Activated naive CD4-positive, alpha-beta T cell treated with anti-CD3 and anti-CD28 coated beads, Interleukin-2, amount 50 U/mL, for 72 hours (primary cell): ENCODE results near the gene TMEM8B. TPM values are rescaled to one million over a fixed set of nuclear protein-coding genes. Genes with fewer than 3 reads are reported as not detected.

Experiments
- ATAC-seq, 2 donors: fragments of 150-1000 bp; cut with Tn5 transposase; 2 replicates each; pipeline ENCODE4 v1.10.0; 2021; ENCODE audit warnings: mild to moderate bottlenecking in 2 of 2, moderate library complexity in 2 of 2
- DNase-seq, 2 donors: peaks; one replicate each; pipeline ENCODE4 v3.0.0; 2021 to 2022; ENCODE audit warnings: low spot score in 2 of 2
- H3K27ac Mint-ChIP-seq, 2 donors: one replicate each; pipeline ENCODE4 v1.8.0; 2022; ENCODE audit warnings: mild to moderate bottlenecking in 2 of 2, mixed read lengths in 2 of 2
- H3K36me3 Mint-ChIP-seq, 2 donors: one replicate each; pipeline ENCODE4 v1.8.0; 2022; ENCODE audit warnings: mixed read lengths in 2 of 2
- H3K9me3 Mint-ChIP-seq, 2 donors: one replicate each; pipeline ENCODE4 v1.8.0; 2022; ENCODE audit warnings: mixed read lengths in 2 of 2
- total RNA-seq, 2 donors: library from RNA; stranded (reverse); gene quantifications; one replicate each; pipeline ENCODE4 v1.2.3, GENCODE V29; 2022

TMEM8B gene
- total RNA-seq, 2 donors from 2014 or later: 4.0 to 11.2 TPM

- DNase-seq (no peak), ATAC-seq (no peak)
- peak overlapping the region in 1 of 2 donors; percentile 76 for H3K27ac Mint-ChIP-seq
- no peaks in the 10 kb centered on the region for H3K36me3 Mint-ChIP-seq
- no peaks in the 10 kb centered on the region for H3K9me3 Mint-ChIP-seq
Observed at GRCh38 chr9:35827486-35827885, 1.5 kb upstream of the TMEM8B start.

- DNase-seq (no peak), ATAC-seq (no peak)
- Mint-ChIP-seq H3K27ac (peak within 1 kb of the TSS; percentile 76 to 93), H3K9me3 (no peaks in the 10 kb centered on the region), H3K36me3 (no peaks in the 10 kb centered on the region)
Observed at GRCh38 chr9:35828716-35829083, 328 bp upstream of the TMEM8B start, which contains the start of gene FAM221B. Gene FAM221B, minus strand, starts transcription at chr9:35828732. Its CDS starts 2,571 bp downstream, at chr9:35826161.

- Mint-ChIP-seq H3K36me3 (no peaks in the 10 kb centered on the region), H3K27ac (peak overlapping the region; percentile 72 to 84), H3K9me3 (no peaks in the 10 kb centered on the region)
- DNase-seq (no peak), ATAC-seq (no peak)
Observed at GRCh38 chr9:35829764-35830096, 702 bp downstream of the TMEM8B start.

GRCh38 chr9:35831040-35831439, 2.0 kb downstream of the TMEM8B start:
- no peaks in the 10 kb centered on the region for H3K36me3 Mint-ChIP-seq
- no peak for ATAC-seq
- no peak for DNase-seq
- no peaks in the 10 kb centered on the region for H3K9me3 Mint-ChIP-seq
- no peak overlapping the region for H3K27ac Mint-ChIP-seq

GRCh38 chr9:35832814-35833213, 3.8 kb downstream of the TMEM8B start:
- H3K9me3 Mint-ChIP-seq: no peaks in the 10 kb centered on the region
- no peak overlapping the region for H3K27ac Mint-ChIP-seq
- no peaks in the 10 kb centered on the region for H3K36me3 Mint-ChIP-seq
- no peak for ATAC-seq
- DNase-seq: no peak

GRCh38 chr9:35834260-35835215, 5.5 kb downstream of the TMEM8B start:
- DNase-seq (no peak), ATAC-seq (no peak)
- no peaks in the 10 kb centered on the region for H3K9me3 Mint-ChIP-seq
- no peaks in the 10 kb centered on the region for H3K36me3 Mint-ChIP-seq
- H3K27ac Mint-ChIP-seq: no peak overlapping the region

GRCh38 chr9:35835216-35835632, 6.2 kb downstream of the TMEM8B start:
- Mint-ChIP-seq H3K9me3 (no peaks in the 10 kb centered on the region), H3K27ac (no peak overlapping the region), H3K36me3 (no peaks in the 10 kb centered on the region)
- peak in 1 of 2 donors; percentile 38 for ATAC-seq
- DNase-seq: no peak

- DNase-seq: no peak
- H3K27ac Mint-ChIP-seq: peak overlapping the region in 1 of 2 donors; percentile 6
- no peak for ATAC-seq
- no peaks in the 10 kb centered on the region for H3K9me3 Mint-ChIP-seq
- no peaks in the 10 kb centered on the region for H3K36me3 Mint-ChIP-seq
Observed at GRCh38 chr9:35835766-35836165, 6.7 kb downstream of the TMEM8B start.

- no peaks in the 10 kb centered on the region for H3K9me3 Mint-ChIP-seq
- DNase-seq (no peak), ATAC-seq (no peak)
- H3K27ac Mint-ChIP-seq: no peak overlapping the region
- no peaks in the 10 kb centered on the region for H3K36me3 Mint-ChIP-seq
Observed at GRCh38 chr9:35836595-35836994, 7.6 kb downstream of the TMEM8B start.

- DNase-seq (no peak), ATAC-seq (no peak)
- H3K27ac Mint-ChIP-seq: no peak overlapping the region
- no peaks in the 10 kb centered on the region for H3K9me3 Mint-ChIP-seq
- H3K36me3 Mint-ChIP-seq: no peaks in the 10 kb centered on the region
Observed at GRCh38 chr9:35839926-35840325, 10.9 kb downstream of the TMEM8B start.

- DNase-seq (no peak), ATAC-seq (no peak)
- Mint-ChIP-seq H3K36me3 (no peaks in the 10 kb centered on the region), H3K27ac (peak overlapping the region in 1 of 2 donors; percentile 13), H3K9me3 (no peaks in the 10 kb centered on the region)
Observed at GRCh38 chr9:35840881-35841644, 12.0 kb downstream of the TMEM8B start.

- DNase-seq (no peak), ATAC-seq (no peak)
- H3K36me3 Mint-ChIP-seq: no peaks in the 10 kb centered on the region
- no peaks in the 10 kb centered on the region for H3K9me3 Mint-ChIP-seq
- no peak overlapping the region for H3K27ac Mint-ChIP-seq
Observed at GRCh38 chr9:35841645-35841900, 12.5 kb downstream of the TMEM8B start.

- Mint-ChIP-seq H3K9me3 (no peaks in the 10 kb centered on the region), H3K36me3 (peaks cover 0 to 4% of the 10 kb centered on the region in 2 donors), H3K27ac (no peak overlapping the region)
- DNase-seq (no peak), ATAC-seq (peak in 1 of 2 donors; percentile 14)
Observed at GRCh38 chr9:35842020-35842745, 13.2 kb downstream of the TMEM8B start.

GRCh38 chr9:35842795-35843194, 13.8 kb downstream of the TMEM8B start:
- peaks cover 0 to 4% of the 10 kb centered on the region in 2 donors for H3K36me3 Mint-ChIP-seq
- H3K27ac Mint-ChIP-seq: no peak overlapping the region
- DNase-seq (no peak), ATAC-seq (peak in 1 of 2 donors; percentile 58)
- H3K9me3 Mint-ChIP-seq: no peaks in the 10 kb centered on the region

GRCh38 chr9:35844628-35845270, 15.7 kb downstream of the TMEM8B start:
- no peak overlapping the region for H3K27ac Mint-ChIP-seq
- DNase-seq (no peak), ATAC-seq (peak; percentile 42 to 56)
- peaks cover 0 to 4% of the 10 kb centered on the region in 2 donors for H3K36me3 Mint-ChIP-seq
- H3K9me3 Mint-ChIP-seq: no peaks in the 10 kb centered on the region

GRCh38 chr9:35845824-35846771, 17.1 kb downstream of the TMEM8B start:
- no peak overlapping the region for H3K27ac Mint-ChIP-seq

More at GRCh38 chr9:35845824-35846771, 17.1 kb downstream of the TMEM8B start:
- Mint-ChIP-seq H3K36me3 (peaks cover 0 to 4% of the 10 kb centered on the region in 2 donors), H3K9me3 (no peaks in the 10 kb centered on the region)
- no peak for DNase-seq
- ATAC-seq: no peak
